Gastrocnemius medialis (tissue), 4 donors: ENCODE data around the gene PSMA1. TPM values are rescaled to one million over a fixed set of nuclear protein-coding genes. Genes with fewer than 3 reads are reported as not detected.
"Not testable (repeated sequence)": the region's sequence is repeated elsewhere in the genome, so short reads cannot be mapped to it uniquely, and the experiment has no call there.

Experiments used
- ATAC-seq, 2 donors: fragments of 150-250 bp; one replicate each; pipeline ENCODE4 v1.9.1; 2016
- DNase-seq, 2 donors: peaks; one replicate each; pipeline ENCODE4 v3.0.0-alpha.2; 2019
- H3K27ac ChIP-seq, 4 donors: fragments of 200-600 bp; sonication (generic); 1 replicate in 1 of 4; 2 replicates in 3 of 4; pipeline ENCODE4 v1.5.1; 2016 to 2018; ENCODE audit warnings: mild to moderate bottlenecking in 2 of 4, moderate library complexity in 1 of 4
- H3K27me3 ChIP-seq, 3 donors: fragments of 200-600 bp; sonication (generic) in 2 of 3; 1 replicate in 1 of 3; 2 replicates in 2 of 3; pipeline versions ENCODE4 v1.5.1 to v1.6.0; 2016 to 2019; ENCODE audit warnings: mild to moderate bottlenecking in 1 of 3, moderate library complexity in 1 of 3
- H3K36me3 ChIP-seq, 2 donors: fragments of 200-600 bp; sonication (generic) in 1 of 2; one replicate each; pipeline ENCODE4 v1.5.1; 2017 to 2018
- H3K4me1 ChIP-seq, 2 donors: fragments of 200-600 bp; sonication (generic) in 1 of 2; one replicate each; pipeline ENCODE4 v1.5.1; 2016 to 2017; ENCODE audit warnings: mild to moderate bottlenecking in 2 of 2
- H3K4me3 ChIP-seq, 4 donors: fragments of 200-600 bp; sonication (generic) in 3 of 4; 1 replicate in 1 of 4; 2 replicates in 3 of 4; pipeline ENCODE4 v1.5.1; 2016 to 2019; ENCODE audit warnings: mild to moderate bottlenecking in 2 of 4
- H3K9me3 ChIP-seq, 3 donors: fragments of 200-600 bp; sonication (generic) in 2 of 3; 1 replicate in 1 of 3; 2 replicates in 2 of 3; pipeline ENCODE4 v1.5.1; 2016 to 2019
- POLR2A ChIP-seq, 2 donors: fragments of 450-650 bp; IDR thresholded peaks; one replicate each; pipeline ENCODE4 v1.6.1; 2017; ENCODE audit warnings: antibody characterized with exemption in 2 of 2, mild to moderate bottlenecking in 2 of 2, moderate library complexity in 2 of 2
- in situ Hi-C, 4 donors: fragments of 200-750 bp; cut with MboI; loops; one replicate each; pipeline versions ENCODE4 v1.15.0 to v1.8.0; 2017; ENCODE audit warnings: low sequenced_read_pairs in 4 of 4
- intact Hi-C: fragments of 100-400 bp; cut with DNase I; formaldehyde crosslinking; loops from one replicate; pipeline ENCODE4 v1.15.1; 2023; ENCODE audit warnings: low total_unique reads
- total RNA-seq, 4 donors: library from RNA; depleted of rRNA; stranded (reverse); fragments of >200 nt; gene quantifications; one replicate each; pipeline versions ENCODE4 v1.1.0 to v1.2.3, GENCODE V29; 2016
- TF ChIP-seq, protein P1 (sequence below), 5 experiments: fragments of 450-650 bp in 3 of 5; fragments of 200-600 bp in 2 of 5; sonication (generic) in 2 of 5; IDR thresholded peaks in 4 of 5; conservative IDR thresholded peaks in 1 of 5; 1 replicate in 4 of 5; 2 replicates in 1 of 5; pipeline ENCODE4 v1.5.1; 2016 to 2019; ENCODE audit warnings: antibody characterized with exemption in 5 of 5, mild to moderate bottlenecking in 3 of 5, moderate library complexity in 3 of 5

PSMA1 gene
- total RNA-seq, 4 donors from 2014 or later, result 202 to 215 (median 206) TPM

DNA sequence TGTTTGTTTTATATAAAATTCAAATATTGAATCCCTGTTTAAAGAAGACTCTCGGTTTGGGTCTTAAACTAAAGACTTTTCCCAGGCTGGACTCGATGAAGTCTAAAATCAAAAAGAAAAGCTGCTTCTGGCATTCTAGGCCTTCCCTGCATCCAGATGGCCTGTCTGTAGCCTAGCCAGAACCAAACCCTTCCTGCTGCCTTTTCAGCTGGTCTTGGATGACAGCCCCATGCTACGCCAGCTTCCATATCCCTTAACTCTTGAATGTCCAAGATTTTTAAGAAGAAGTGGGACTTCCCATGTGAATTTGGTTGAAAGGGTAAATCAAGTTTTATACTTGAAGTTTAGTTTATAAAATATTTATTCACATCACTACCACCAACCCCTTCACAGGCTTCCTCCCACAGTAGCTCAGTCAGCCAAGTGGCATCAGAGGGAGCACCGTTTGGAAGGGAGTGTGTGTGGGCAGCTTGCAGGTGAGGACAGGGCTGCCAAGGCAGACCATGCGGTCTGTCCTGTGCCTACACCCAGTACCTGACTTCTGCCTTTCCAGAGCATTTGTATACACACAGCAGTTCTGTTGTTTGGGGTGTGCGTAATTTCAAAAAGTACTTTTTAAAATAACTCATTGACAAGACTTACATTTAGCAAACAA is 18.2 kb upstream of the PSMA1 start:
- DNase-seq, result no peak
- ATAC-seq, result no peak
- intact Hi-C loops (no loop called here), in situ Hi-C loops (loop anchor here in 1 of 4 donors (25.0 kb wide), 1 partner anchor 349 kb away; the partner anchor contains the start of gene CYP2R1)
- TF ChIP-seq, protein P1, sequence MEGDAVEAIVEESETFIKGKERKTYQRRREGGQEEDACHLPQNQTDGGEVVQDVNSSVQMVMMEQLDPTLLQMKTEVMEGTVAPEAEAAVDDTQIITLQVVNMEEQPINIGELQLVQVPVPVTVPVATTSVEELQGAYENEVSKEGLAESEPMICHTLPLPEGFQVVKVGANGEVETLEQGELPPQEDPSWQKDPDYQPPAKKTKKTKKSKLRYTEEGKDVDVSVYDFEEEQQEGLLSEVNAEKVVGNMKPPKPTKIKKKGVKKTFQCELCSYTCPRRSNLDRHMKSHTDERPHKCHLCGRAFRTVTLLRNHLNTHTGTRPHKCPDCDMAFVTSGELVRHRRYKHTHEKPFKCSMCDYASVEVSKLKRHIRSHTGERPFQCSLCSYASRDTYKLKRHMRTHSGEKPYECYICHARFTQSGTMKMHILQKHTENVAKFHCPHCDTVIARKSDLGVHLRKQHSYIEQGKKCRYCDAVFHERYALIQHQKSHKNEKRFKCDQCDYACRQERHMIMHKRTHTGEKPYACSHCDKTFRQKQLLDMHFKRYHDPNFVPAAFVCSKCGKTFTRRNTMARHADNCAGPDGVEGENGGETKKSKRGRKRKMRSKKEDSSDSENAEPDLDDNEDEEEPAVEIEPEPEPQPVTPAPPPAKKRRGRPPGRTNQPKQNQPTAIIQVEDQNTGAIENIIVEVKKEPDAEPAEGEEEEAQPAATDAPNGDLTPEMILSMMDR (IDR thresholded peaks at IDR 0.05 in 4 of 5, conservative IDR thresholded peaks at IDR 0.05 in 1 of 5), result no peak
- TF ChIP-seq POLR2A (IDR thresholded peaks at IDR 0.05), result no peak
- no peak overlapping the region for H3K4me3 ChIP-seq
- H3K9me3 ChIP-seq, result no peaks in the 10 kb centered on the region
- H3K27ac ChIP-seq, result no peak overlapping the region
- H3K4me1 ChIP-seq, result no peaks in the 10 kb centered on the region
- no peaks in the 10 kb centered on the region for H3K27me3 ChIP-seq
- H3K36me3 ChIP-seq, result no peaks in the 10 kb centered on the region

DNA sequence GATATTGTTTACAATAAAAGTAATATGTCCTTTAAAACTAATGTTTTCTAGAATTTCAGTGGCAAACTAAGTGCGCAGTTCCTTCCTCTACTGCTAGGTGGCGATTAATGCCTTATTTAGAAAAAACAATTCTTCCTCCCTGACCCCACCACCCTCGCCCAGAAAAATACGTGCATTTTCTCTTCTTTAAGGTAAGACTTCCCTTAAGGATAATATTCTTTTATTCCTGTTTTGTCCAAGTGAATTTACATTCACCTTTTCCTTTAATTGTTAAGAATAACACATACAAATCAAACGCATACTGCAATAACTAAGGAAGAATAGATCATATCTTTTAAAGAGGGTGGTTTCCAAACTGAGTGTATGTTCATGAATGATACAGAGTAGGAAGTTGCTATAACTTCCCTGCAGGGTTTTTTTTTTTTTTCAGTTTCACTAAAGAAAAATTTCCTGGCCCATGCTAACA is 17.0 kb upstream of the PSMA1 start:
- H3K4me3 ChIP-seq, result no peak overlapping the region
- no peaks in the 10 kb centered on the region for H3K36me3 ChIP-seq
- in situ Hi-C loops (loop anchor here in 1 of 4 donors (25.0 kb wide), 1 partner anchor 350 kb away; the partner anchor contains the start of gene CYP2R1), intact Hi-C loops (no loop called here)
- no peak for TF ChIP-seq POLR2A (IDR thresholded peaks at IDR 0.05)
- TF ChIP-seq, protein P1 (IDR thresholded peaks at IDR 0.05 in 4 of 5, conservative IDR thresholded peaks at IDR 0.05 in 1 of 5), result peak; percentile 18 to 63 (median 31)
- no peaks in the 10 kb centered on the region for H3K27me3 ChIP-seq
- DNase-seq, result no peak
- no peaks in the 10 kb centered on the region for H3K9me3 ChIP-seq
- no peak overlapping the region for H3K27ac ChIP-seq
- ATAC-seq, result no peak
- no peaks in the 10 kb centered on the region for H3K4me1 ChIP-seq

DNA sequence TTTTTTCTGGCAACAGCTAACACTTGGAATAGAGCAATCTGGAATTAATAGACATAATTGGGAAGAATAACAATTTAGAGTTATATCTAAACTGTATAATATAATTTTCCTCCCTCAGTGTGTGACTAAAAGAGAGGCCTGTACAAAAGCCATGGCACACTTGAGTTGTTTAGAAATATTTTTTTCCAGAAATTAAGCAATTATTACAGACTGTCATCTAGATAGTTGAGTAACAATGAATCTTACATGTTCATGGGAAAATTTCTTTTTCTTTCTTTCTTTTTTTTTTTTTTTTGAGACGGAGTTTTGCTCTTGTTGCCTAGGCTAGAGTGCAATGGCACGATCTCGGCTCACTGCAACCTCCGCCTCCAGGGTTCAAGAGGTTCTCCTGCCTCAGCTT is 15.0 kb upstream of the PSMA1 start:
- H3K9me3 ChIP-seq, DNase-seq, H3K4me1 ChIP-seq, H3K4me3 ChIP-seq, intact Hi-C loops, H3K27ac ChIP-seq, H3K36me3 ChIP-seq, ATAC-seq, H3K27me3 ChIP-seq: not testable (repeated sequence)
- in situ Hi-C loops, result loop anchor here in 1 of 4 donors (25.0 kb wide), 1 partner anchor 352 kb away; the partner anchor contains the start of gene CYP2R1

DNA sequence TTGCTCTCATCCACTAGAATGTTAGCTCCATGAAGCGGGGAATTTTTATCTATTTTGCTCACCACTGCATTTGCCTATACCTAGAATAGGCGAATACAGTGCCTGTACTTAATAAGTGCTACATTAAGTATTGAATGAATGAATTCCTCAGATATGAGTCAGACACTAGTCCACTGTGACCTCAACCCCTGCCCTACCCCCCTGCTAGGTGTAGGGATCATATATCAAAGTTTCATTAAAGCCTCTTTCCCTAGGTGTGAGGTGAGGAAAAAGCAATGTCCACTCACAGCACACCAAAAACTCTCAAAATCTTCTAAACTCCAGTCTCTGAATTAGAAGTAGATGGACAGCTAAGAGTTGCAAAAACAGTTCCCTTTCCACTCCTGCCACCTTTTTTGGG is 9.8 kb upstream of the PSMA1 start:
- intact Hi-C loops (no loop called here), in situ Hi-C loops (loop anchor here in 3 of 4 donors (10.0 to 25.0 kb wide), 2 partner anchors 357 to 365 kb away; partner anchors contain the start of gene CYP2R1 (in 3 of the 3))
- Histone ChIP-seq H3K36me3 (no peaks in the 10 kb centered on the region), H3K27ac (no peak overlapping the region), H3K27me3 (no peaks in the 10 kb centered on the region), H3K9me3 (no peaks in the 10 kb centered on the region), H3K4me3 (no peak overlapping the region), H3K4me1 (no peaks in the 10 kb centered on the region)
- DNase-seq, result no peak
- TF ChIP-seq, protein P1 (IDR thresholded peaks at IDR 0.05 in 4 of 5, conservative IDR thresholded peaks at IDR 0.05 in 1 of 5), result no peak
- TF ChIP-seq POLR2A (IDR thresholded peaks at IDR 0.05), result no peak
- ATAC-seq, result no peak

DNA sequence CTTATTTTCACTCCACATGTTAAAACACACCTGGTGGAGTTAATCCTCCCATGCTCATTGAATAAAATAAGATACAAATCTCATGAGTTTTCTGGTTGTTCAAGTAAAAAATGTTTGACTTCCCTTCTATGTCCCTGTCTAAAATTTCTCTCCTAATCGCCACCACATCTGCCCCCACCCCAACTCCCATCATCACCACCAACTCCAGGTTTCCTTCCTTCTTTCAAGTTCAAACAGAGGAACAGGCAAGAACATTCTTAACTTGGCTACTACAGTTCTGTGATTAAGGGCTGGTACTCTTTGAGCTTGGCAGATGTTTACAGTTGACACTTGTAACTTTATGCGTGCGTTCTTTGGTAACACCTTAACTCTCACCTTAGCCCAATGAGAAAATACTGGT is 9.1 kb upstream of the PSMA1 start:
- Histone ChIP-seq H3K4me1 (no peaks in the 10 kb centered on the region), H3K4me3 (no peak overlapping the region), H3K27ac (no peak overlapping the region), H3K27me3 (no peaks in the 10 kb centered on the region), H3K9me3 (no peaks in the 10 kb centered on the region), H3K36me3 (no peaks in the 10 kb centered on the region)
- intact Hi-C loops (no loop called here), in situ Hi-C loops (loop anchor here in 3 of 4 donors (10.0 to 25.0 kb wide), 2 partner anchors 358 to 365 kb away; partner anchors contain the start of gene CYP2R1 (in 3 of the 3))
- DNase-seq (no peak), ATAC-seq (no peak)
- TF ChIP-seq POLR2A (IDR thresholded peaks at IDR 0.05), result no peak
- TF ChIP-seq, protein P1 (IDR thresholded peaks at IDR 0.05 in 4 of 5, conservative IDR thresholded peaks at IDR 0.05 in 1 of 5), result no peak
